Fibroblast of lung (primary cell): Measurements from ENCODE around the gene BIN1.

Source experiments
- CTCF ChIP-seq, 2 donors: IDR thresholded peaks in 1 of 2; conservative IDR thresholded peaks in 1 of 2; 1 replicate in 1 of 2; 2 replicates in 1 of 2; pipeline ENCODE4 v1.5.1; 2011 to 2012; ENCODE audit warnings: low read length in 2 of 2, control low read depth in 1 of 2, inconsistent platforms in 1 of 2, low read depth in 1 of 2, mild to moderate bottlenecking in 1 of 2
- EZH2 ChIP-seq: IDR thresholded peaks from 2 replicates; pipeline ENCODE4 v1.5.1; 2012; ENCODE audit warnings: low read length, control low read depth, mild to moderate bottlenecking; ENCODE audit errors: missing control alignments

- TF ChIP-seq EZH2 = no peak
- no peak for TF ChIP-seq CTCF (conservative IDR thresholded peaks at IDR 0.05 in 1 of 2, IDR thresholded peaks at IDR 0.05 in 1 of 2; ENCODE audit: low read depth in 1 of 2, low read length in 2 of 2)
These were observed 30.8 kb upstream of the BIN1 start for GRCh38 chr2:127137741-127138140.
